ENCODE data around the gene ZNF837. TPM values are rescaled to one million over a fixed set of nuclear protein-coding genes. Genes with fewer than 3 reads are reported as not detected.
A peak's percentile ranks its signal among the peaks of the same experiment; 100 is the strongest.

Gene ZNF837
- total and polyA plus RNA-seq, 2 of the 13 experiments (the other 11 are each of a cell fraction or from before 2014, with no cell fraction given) = 0.29 to 1.3 TPM

DNA sequence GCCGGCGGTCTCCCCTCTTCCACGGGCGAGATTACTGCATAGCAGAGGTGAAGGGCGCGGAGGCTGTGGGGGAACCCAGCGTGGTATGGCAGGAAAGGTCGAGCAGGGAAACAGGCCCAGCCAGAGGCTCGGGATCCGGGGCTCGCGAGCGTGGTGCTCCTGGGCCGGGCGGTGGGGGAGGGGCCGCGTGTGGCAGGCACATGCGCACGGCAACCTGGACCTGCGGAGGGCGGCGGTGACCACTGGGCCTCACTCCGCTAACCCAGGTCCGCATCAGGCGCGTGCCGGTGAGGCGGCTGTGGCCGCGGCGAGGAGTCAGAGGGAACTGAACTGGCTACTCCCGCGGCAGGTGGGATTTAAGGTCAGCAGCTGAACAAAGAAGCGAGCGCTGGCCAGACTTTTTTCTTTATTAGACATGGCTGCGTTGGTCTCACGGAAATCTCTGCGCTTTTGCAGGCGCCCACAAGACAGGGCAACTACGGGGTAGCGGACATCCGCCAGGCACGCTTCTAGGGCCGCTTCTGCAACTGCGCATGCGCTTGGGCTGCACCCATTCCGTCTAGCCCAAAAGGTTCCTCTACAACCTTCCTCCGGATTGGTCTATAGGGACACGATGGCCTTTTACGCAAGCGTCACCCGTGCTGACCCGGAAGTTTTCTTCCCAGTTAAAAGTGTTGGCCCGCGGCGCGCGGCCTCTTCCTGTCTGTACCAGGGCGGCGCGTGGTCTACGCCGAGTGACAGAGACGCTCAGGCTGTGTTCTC lies 5.9 kb upstream of the ZNF837 start, which contains the start of gene RPS5 (continued):
- peak; percentile 73 for TF ChIP-seq MNT (IDR thresholded peaks at IDR 0.05)
- TF ChIP-seq ARID4A (CRISPR knock-in tag; IDR thresholded peaks at IDR 0.05; ENCODE audit: borderline replicate concordance) = peak; percentile 94
- TF ChIP-seq ELF3 (CRISPR knock-in tag; IDR thresholded peaks at IDR 0.05) = peak; percentile 55
- peak; percentile 80 for TF ChIP-seq ASH2L (IDR thresholded peaks at IDR 0.05; ENCODE audit: insufficient read length, low read depth, low read length)
- TF ChIP-seq HHEX (CRISPR knock-in tag; IDR thresholded peaks at IDR 0.05) = no peak
- no peak for TF ChIP-seq ZNF549 (CRISPR knock-in tag; IDR thresholded peaks at IDR 0.05)
- TF ChIP-seq FOXP1 (IDR thresholded peaks at IDR 0.05) = no peak
- no peak for TF ChIP-seq FOXP1 (CRISPR knock-in tag; IDR thresholded peaks at IDR 0.05)
- TF ChIP-seq ZNF552 (CRISPR knock-in tag; IDR thresholded peaks at IDR 0.05; ENCODE audit: borderline replicate concordance) = no peak
- TF ChIP-seq ZNF430 (CRISPR knock-in tag; IDR thresholded peaks at IDR 0.05) = peak; percentile 83
- no peak for TF ChIP-seq ZNF17 (CRISPR knock-in tag; IDR thresholded peaks at IDR 0.05)
- TF ChIP-seq, protein P1, sequence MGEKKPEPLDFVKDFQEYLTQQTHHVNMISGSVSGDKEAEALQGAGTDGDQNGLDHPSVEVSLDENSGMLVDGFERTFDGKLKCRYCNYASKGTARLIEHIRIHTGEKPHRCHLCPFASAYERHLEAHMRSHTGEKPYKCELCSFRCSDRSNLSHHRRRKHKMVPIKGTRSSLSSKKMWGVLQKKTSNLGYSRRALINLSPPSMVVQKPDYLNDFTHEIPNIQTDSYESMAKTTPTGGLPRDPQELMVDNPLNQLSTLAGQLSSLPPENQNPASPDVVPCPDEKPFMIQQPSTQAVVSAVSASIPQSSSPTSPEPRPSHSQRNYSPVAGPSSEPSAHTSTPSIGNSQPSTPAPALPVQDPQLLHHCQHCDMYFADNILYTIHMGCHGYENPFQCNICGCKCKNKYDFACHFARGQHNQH (CRISPR knock-in tag; IDR thresholded peaks at IDR 0.05) = peak; percentile 76
- TF ChIP-seq MXD3 (CRISPR knock-in tag; IDR thresholded peaks at IDR 0.05) = peak; percentile 41
- TF ChIP-seq ZNF772 (CRISPR knock-in tag; IDR thresholded peaks at IDR 0.05) = peak; percentile 39
- TF ChIP-seq ZFP37 (CRISPR knock-in tag; IDR thresholded peaks at IDR 0.05; ENCODE audit: borderline replicate concordance) = no peak
- 0 out of 2 replicates have a peak, but pooled peaks have one; percentile 57 for TF ChIP-seq PLSCR1 (CRISPR knock-in tag; IDR thresholded peaks at IDR 0.05; ENCODE audit: borderline replicate concordance)
- no peak for TF ChIP-seq EZH2 (conservative IDR thresholded peaks at IDR 0.05; ENCODE audit: low read depth, low read length)
- TF ChIP-seq ZNF780A (CRISPR knock-in tag; IDR thresholded peaks at IDR 0.05) = peak; percentile 78; the same call in 1 of the 2 replicates
- 0 out of 2 replicates have a peak, but pooled peaks have one; percentile 86 for TF ChIP-seq ELF4 (CRISPR knock-in tag; IDR thresholded peaks at IDR 0.05; ENCODE audit: borderline replicate concordance)
